DOHH2 (cell line): ENCODE measurements around the gene IRF2BPL.

Experiments used
- H3F3A ChIP-seq: fragments of 200-600 bp; sonication (generic), shearing (Covaris generic); 2 replicates; pipeline ENCODE4 v1.6.0; 2016; ENCODE audit warnings: antibody characterized with exemption, mild to moderate bottlenecking; ENCODE audit not compliant: control insufficient read depth, insufficient read depth
- H3K27ac ChIP-seq: fragments of 200-600 bp; sonication (generic); 2 replicates; pipeline ENCODE4 v1.5.1; 2014; ENCODE audit warnings: low read depth, mild to moderate bottlenecking, low read length, moderate library complexity
- H3K27me3 ChIP-seq: fragments of 200-600 bp; sonication (generic); 2 replicates; pipeline ENCODE4 v1.6.1; 2014; ENCODE audit warnings: mild to moderate bottlenecking, low read length, mixed read lengths; ENCODE audit not compliant: control insufficient read depth
- H3K36me3 ChIP-seq: fragments of 200-600 bp; sonication (generic); 2 replicates; pipeline ENCODE4 v1.6.1; 2014; ENCODE audit warnings: mild to moderate bottlenecking, low read length, moderate library complexity, mixed read lengths; ENCODE audit not compliant: control insufficient read depth
- H3K4me1 ChIP-seq: fragments of 200-600 bp; sonication (generic); 2 replicates; pipeline ENCODE4 v1.6.1; 2014; ENCODE audit warnings: mild to moderate bottlenecking, low read length, mixed read lengths; ENCODE audit not compliant: control insufficient read depth
- H3K4me2 ChIP-seq: fragments of 200-600 bp; sonication (generic); 2 replicates; pipeline ENCODE4 v1.6.0; 2014; ENCODE audit warnings: mild to moderate bottlenecking, low read length, moderate library complexity
- H3K4me3 ChIP-seq: fragments of 200-600 bp; sonication (generic); 2 replicates; pipeline ENCODE4 v1.5.1; 2014; ENCODE audit warnings: mild to moderate bottlenecking, low read length, mixed read lengths
- H3K79me2 ChIP-seq: fragments of 200-600 bp; sonication (generic); 2 replicates; pipeline ENCODE4 v1.6.1; 2014; ENCODE audit warnings: mild to moderate bottlenecking, low read length, mixed read lengths; ENCODE audit not compliant: control insufficient read depth
- H3K9me2 ChIP-seq: fragments of 200-600 bp; sonication (generic); replicated peaks from 2 replicates; pipeline ENCODE4 v1.6.1; 2014; ENCODE audit warnings: mild to moderate bottlenecking, low read length, mixed read lengths; ENCODE audit not compliant: control insufficient read depth
- H3K9me3 ChIP-seq: fragments of 200-600 bp; sonication (generic); 2 replicates; pipeline ENCODE4 v1.6.1; 2014; ENCODE audit warnings: antibody characterized with exemption, low read length, mixed read lengths; ENCODE audit not compliant: control insufficient read depth, insufficient read depth
- H4K20me1 ChIP-seq: fragments of 200-600 bp; sonication (generic); 2 replicates; pipeline ENCODE4 v1.6.0; 2014; ENCODE audit warnings: low read depth, mild to moderate bottlenecking, antibody characterized with exemption, low read length, moderate library complexity; ENCODE audit not compliant: control insufficient read depth, insufficient read depth
- EZH2phosphoT487 ChIP-seq: fragments of 200-600 bp; sonication (generic); IDR thresholded peaks from 2 replicates; pipeline ENCODE4 v1.6.1; 2017; ENCODE audit warnings: borderline replicate concordance, mild to moderate bottlenecking, antibody characterized with exemption, low read length, moderate library complexity, mixed read lengths
- TF ChIP-seq, protein P1 (sequence below): fragments of 200-600 bp; sonication (generic); IDR thresholded peaks from one replicate; pipeline ENCODE4 v1.5.1; 2014; ENCODE audit warnings: antibody characterized with exemption, mild to moderate bottlenecking, low read depth, low read length; ENCODE audit not compliant: poor library complexity, severe bottlenecking

IRF2BPL gene

DNA sequence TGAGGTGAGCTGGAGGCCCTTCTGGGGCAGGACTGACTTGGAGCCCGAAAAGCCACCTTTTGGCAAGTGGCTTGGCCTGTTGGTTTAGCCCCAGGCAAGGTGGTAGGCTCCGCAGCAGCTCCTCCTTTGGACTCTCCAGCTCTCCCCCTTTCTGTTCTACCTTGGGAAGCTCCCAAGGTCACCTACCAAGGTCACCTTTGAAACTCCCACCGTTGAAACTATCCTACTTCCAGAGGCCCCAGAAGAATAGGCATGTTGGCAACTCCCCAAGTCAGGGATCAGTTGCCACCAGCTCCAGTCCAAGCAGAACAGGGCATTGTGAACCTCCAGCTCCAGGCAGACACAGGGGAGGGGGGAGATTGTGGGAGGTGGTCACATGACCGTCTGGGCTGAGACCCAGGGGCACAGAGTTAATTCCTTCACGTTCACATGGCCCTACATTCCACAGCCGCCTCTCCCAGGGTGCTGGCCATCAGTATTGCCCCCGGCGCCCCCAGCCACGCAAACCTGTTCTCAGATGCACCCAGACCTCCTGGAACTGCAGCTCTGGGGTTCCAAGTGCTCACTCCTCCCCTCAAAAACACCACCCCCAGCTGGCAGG is 14.4 kb downstream of the IRF2BPL start:
- H3K27ac ChIP-seq = no peak overlapping the region
- no peaks in the 10 kb centered on the region for H3K9me3 ChIP-seq
- no peaks in the 10 kb centered on the region for H3K79me2 ChIP-seq
- no peaks in the 10 kb centered on the region for H3F3A ChIP-seq
- H3K36me3 ChIP-seq = no peaks in the 10 kb centered on the region
- H3K4me1 ChIP-seq = no peaks in the 10 kb centered on the region
- no peaks in the 10 kb centered on the region for H3K9me2 ChIP-seq
- no peak overlapping the region for H3K4me3 ChIP-seq
- H3K27me3 ChIP-seq = peaks cover 22% of the 10 kb centered on the region
- no peak overlapping the region for H3K4me2 ChIP-seq
- H4K20me1 ChIP-seq = no peaks in the 10 kb centered on the region
- TF ChIP-seq, protein P1, sequence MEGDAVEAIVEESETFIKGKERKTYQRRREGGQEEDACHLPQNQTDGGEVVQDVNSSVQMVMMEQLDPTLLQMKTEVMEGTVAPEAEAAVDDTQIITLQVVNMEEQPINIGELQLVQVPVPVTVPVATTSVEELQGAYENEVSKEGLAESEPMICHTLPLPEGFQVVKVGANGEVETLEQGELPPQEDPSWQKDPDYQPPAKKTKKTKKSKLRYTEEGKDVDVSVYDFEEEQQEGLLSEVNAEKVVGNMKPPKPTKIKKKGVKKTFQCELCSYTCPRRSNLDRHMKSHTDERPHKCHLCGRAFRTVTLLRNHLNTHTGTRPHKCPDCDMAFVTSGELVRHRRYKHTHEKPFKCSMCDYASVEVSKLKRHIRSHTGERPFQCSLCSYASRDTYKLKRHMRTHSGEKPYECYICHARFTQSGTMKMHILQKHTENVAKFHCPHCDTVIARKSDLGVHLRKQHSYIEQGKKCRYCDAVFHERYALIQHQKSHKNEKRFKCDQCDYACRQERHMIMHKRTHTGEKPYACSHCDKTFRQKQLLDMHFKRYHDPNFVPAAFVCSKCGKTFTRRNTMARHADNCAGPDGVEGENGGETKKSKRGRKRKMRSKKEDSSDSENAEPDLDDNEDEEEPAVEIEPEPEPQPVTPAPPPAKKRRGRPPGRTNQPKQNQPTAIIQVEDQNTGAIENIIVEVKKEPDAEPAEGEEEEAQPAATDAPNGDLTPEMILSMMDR = no peak
- no peak for TF ChIP-seq EZH2phosphoT487

DNA sequence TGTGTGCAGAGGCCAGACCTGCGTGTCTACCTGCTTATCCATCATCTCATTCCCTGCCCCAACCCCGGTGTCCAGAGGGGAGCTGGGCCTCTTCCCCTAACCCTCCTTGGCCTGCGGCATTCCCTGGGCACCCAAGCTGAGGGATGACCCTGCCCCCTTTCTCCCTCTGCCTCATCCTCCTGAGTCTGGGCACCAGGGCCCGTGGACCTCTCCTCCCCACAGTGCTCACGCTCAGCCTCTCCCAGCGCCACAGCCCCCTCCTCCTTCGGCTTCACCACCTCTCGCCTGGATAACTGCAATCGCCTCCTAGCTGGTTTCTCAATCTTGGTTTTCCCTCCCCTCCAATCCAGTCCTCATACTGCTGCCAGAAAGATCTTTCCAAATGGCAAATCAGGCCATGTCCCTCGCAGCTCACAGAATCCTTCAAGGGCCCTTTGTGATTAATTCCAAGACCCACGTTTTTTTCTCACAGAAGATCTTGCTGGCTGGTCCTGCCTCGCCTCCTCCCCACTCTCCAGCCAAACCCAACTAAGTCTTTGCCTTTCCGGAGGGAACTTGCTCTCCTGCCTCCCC is 16.2 kb downstream of the IRF2BPL start:
- H3K9me2 ChIP-seq = no peaks in the 10 kb centered on the region
- no peak for TF ChIP-seq EZH2phosphoT487
- TF ChIP-seq, protein P1 = no peak

DNA sequence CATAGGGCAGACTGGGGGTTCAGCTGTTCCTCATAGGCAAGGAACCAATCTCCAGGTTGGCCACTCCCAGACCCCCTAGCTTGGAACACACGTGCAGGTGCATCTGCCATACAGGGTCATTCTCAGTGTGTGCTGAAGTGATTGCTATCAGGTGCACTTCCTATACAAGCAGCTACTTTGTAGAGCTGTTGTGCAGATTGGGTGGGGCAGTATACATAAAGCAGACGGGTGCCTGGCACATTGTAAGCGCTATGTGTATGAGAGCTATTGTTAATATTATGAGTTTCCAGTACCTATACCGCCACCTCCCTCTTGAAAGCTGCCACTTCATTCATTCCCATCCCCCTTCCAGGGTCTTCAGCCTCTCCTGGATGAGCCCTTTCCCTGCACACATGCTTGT is 17.3 kb downstream of the IRF2BPL start:
- H3K27ac ChIP-seq = no peak overlapping the region
- no peak overlapping the region for H3K4me3 ChIP-seq
- H3K27me3 ChIP-seq = peaks cover 34% of the 10 kb centered on the region
- H4K20me1 ChIP-seq = no peaks in the 10 kb centered on the region
- no peaks in the 10 kb centered on the region for H3K9me3 ChIP-seq
- no peak for TF ChIP-seq EZH2phosphoT487
- TF ChIP-seq, protein P1 = no peak
- no peaks in the 10 kb centered on the region for H3K9me2 ChIP-seq
- H3K4me2 ChIP-seq = no peak overlapping the region
- no peaks in the 10 kb centered on the region for H3K36me3 ChIP-seq
- H3F3A ChIP-seq = no peaks in the 10 kb centered on the region
- peaks cover 4% of the 10 kb centered on the region for H3K4me1 ChIP-seq
- no peaks in the 10 kb centered on the region for H3K79me2 ChIP-seq

More for the DNA sequence above, 16.2 kb downstream of the IRF2BPL start:
- Histone ChIP-seq H4K20me1 (no peaks in the 10 kb centered on the region), H3F3A (no peaks in the 10 kb centered on the region), H3K79me2 (no peaks in the 10 kb centered on the region), H3K9me3 (no peaks in the 10 kb centered on the region), H3K4me3 (no peak overlapping the region), H3K27me3 (peaks cover 28% of the 10 kb centered on the region), H3K27ac (no peak overlapping the region), H3K4me1 (no peaks in the 10 kb centered on the region), H3K4me2 (no peak overlapping the region), H3K36me3 (no peaks in the 10 kb centered on the region)
